GM12801 (cell line): ENCODE results near the gene ATG16L2.

Experiments
- CTCF ChIP-seq: IDR thresholded peaks from one replicate; pipeline ENCODE4 v1.5.1; 2011; ENCODE audit warnings: control low read depth; ENCODE audit not compliant: insufficient read length; ENCODE audit errors: extremely low read depth

The ATG16L2 gene

DNA sequence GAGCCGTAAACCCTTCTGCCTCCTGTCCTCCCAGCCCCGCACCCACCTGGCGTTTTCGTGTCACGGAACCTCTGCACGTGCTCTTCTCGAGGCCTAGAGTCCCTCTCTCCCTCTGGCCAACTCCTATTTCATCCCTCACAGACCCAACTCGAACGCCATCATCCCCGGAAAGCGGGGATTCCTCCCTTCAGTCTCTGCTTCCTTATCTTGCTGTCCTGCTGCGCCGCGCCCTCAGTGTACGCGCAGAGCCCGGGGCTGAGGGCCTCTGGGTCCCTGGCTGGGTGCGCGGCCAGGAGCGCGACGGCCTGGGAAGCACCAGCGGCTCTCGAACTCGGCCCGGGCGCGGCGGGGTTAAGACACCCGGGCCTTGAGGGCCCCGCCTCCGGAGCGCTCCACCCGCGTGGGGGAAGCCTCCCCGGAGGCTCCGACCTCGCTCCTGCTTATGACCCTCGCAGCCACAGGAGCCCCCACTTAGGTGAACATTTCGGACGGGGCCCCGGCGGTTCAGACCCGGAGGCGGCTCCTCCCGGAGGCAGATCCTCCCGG, 398 bp upstream of the ATG16L2 start:
- TF ChIP-seq CTCF = no peak

- no peak for TF ChIP-seq CTCF
These were observed 953 bp downstream of the ATG16L2 start for GRCh38 chr11:72815110-72815618.

GRCh38 chr11:72816404-72816990, 2.3 kb downstream of the ATG16L2 start:
- no peak for TF ChIP-seq CTCF

GRCh38 chr11:72817966-72818365, 3.8 kb downstream of the ATG16L2 start:
- no peak for TF ChIP-seq CTCF

DNA sequence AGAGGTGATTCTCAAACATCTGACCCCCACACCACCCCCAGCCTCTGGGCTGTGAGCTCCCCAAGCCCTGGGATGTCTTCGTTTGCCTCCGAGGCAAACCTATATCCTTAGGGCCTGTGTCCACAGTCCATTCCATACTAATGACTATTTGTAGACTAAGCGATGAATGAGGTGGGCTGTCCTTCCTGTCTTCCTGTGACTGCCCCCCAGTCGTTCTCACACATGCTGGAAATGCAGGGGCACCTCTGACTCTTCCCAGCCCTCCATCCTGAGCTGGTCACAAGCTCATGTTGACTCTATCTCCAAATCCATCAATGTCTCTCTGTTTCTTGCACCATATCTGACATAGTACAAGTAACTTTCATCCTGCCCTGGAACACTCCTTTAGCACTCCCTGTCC, 4.8 kb downstream of the ATG16L2 start:
- TF ChIP-seq CTCF = no peak

DNA sequence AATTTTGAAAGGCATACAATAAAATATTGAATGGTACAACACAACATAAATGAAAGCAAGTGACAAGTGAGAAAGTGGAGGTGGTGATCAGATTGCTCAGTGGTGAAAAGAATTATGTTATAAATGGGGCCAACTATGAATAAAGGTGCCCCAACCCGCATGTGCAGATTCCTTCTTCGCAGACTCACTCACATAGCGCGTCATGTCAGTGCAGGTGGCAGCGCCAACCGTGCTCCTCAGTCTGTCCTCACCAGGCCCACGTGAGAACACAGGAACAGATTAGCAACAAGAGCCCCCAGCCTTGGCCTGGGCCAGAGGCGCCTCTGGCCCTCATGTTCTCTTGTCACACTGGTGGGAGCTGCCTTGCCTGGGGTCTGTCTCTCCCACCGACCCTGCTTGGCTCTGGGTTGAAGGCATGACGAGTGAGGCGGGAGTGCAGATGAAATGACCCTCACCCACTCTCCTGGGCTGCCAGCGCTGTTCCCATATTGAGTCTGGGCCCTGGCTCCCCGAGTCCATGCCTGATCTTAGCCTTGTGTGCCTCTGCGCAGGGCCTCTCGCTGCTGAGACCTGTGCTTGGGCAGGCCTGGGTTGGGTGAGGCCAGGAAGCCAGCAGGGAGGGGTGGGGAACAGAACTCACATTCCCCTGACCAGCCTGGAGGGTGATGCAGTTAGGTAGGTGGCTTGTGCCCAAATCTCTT, 6.4 kb downstream of the ATG16L2 start:
- TF ChIP-seq CTCF = no peak

DNA sequence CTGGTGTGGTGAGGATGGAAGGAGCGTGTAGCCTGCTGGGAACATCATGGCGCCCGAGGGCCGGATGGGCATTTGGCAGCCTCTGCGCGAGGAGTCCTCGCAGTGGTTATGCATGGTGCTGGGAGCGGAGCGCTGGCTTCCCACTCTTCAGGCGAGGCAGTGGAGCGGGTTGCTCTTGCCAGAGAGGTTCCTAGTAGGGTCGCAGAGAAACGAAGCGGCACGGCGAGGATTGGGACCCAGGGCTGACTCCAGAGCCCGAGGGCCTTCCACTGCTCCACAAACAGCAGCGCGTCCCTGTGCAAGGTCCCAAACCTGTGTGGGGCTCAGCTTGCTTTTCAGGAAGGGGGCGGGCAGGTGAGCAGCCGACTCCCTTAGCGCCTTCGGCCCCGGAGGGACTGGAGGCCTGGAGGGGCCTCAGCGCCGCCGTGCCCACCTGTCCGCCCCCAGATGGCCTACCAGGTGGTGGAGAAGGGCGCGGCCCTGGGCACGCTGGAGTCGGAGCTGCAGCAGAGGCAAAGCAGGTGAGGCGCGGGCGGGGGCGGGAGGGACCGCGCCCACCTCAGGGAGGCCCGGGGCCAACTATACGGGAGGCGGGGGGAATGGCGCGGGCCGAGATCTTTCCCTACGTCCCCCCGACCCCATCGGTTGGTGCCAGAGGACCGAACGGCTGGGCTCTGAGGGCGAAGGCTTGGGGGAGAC, 7.2 kb downstream of the ATG16L2 start:
- TF ChIP-seq CTCF = no peak
